ENCODE data around the gene RUNX1.
"Not testable (repeated sequence)": the region's sequence is repeated elsewhere in the genome, so short reads cannot be mapped to it uniquely, and the experiment has no call there.

RUNX1 gene

DNA sequence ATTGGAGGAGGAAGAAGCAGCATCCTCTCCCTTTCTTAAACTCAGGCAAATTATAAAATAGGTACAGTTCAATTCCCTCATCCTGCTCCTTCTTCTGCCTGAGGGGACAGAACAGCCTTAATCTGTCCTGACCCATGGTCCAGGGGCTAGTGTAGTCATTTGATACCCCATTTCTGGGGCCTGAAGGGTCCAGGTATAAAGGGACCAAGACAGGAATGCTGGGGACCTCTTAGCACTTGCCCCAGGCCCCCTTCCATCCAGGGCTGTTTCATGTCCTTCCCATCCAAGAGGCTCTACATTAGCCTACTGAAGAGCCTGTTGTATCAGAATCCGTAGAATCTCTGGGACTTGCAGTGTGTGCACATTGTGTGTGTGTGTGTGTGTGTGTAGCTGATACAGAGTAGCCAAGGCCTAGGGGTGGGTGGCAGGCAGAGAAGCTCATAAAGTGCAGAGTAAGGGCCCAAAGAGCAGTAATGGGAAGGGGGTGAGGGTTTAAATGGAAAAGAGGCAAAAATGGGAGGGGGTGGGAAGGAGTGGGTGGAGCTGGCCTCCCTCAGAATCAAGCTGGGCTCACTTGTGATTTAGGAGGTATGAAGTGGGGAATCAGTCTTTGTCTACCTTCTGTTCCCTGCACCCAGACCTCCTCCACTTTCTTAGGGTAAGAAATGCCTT is 32.4 kb downstream of the RUNX1 start:
- no peak for DNase-seq (ENCODE audit: low read depth)

DNA sequence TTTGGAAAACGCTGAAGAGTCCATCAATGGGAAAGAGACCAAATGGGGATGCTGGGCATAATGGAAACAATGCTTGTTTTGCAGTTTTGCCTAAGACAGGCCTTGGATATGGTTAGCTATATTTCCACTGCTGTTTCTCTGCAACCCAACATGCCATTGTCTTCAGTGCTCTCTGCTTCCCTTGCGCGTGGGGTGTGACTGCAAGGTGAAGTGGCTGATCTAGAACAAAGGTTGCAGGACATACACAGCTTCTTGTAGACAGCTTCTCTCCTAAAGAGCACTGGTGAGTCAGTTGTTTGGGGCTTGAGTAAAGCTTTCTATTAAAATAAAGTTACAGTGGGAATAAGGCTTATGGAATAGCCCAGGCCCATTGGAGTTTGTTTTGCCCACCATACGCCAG is 33.0 kb downstream of the RUNX1 start:
- no peak for DNase-seq (ENCODE audit: low read depth)

DNA sequence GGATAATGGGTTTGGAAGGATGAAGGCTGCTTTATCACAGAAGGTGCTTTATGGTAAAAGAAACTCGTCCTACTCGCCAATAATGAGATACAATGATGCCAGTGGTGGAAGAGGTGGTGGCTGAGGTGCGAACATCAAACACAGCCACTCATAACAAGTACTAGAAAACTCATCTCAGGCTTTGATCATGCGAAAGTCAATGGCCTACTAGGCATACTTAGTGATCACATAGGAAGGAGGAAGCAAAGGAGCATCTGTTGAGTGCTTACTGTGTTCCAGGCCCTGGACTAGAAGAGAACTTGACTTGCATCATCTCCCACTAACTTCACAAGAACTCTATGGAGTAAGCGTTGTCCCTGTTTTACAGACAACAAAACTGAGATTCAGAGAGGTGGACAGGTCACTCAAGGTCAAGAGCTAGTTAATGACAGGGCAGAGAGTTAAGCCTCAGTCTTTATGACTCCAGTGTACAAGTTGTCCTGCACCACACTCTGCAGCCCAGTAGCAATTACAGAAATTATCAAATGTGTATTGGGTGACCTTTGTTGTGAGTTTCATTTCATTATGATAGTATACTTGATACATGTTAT is 33.6 kb downstream of the RUNX1 start:
- DNase-seq (ENCODE audit: low read depth), result no peak

DNA sequence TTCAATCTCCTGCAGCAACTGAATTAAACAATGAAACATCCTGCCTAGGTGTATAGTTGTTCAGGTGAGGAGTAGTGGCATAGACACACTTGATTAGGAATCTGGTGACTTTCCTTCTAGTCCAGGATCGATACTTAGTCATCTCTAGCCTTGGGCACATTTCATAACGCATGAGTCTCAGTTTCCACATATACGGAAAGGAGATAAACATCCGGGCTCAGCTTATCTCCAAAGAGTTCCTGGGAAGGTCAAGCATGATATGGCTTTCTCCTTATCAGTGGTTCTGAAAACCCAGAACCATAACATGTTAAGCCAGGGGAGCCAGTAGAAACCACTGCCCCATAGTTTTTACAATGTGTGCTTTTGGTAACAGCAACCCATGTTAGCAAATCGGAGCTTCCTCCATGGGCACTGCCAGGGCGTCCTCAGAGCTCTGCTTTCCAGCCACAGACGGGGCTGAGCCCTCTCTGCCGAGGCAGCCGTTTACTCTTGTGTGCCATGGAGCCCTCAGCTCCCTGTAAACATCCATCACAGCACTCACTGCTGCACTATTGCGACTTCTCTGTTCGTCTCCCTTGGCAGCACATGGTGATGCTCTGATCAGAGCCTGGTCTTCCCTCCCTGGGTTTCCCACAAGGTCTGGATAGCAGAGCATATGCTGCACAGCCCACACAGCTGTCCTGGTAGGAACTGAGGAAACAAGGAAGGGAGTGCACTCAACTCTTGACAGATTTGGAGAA is 34.6 kb downstream of the RUNX1 start:
- DNase-seq (ENCODE audit: low read depth), result no peak

DNA sequence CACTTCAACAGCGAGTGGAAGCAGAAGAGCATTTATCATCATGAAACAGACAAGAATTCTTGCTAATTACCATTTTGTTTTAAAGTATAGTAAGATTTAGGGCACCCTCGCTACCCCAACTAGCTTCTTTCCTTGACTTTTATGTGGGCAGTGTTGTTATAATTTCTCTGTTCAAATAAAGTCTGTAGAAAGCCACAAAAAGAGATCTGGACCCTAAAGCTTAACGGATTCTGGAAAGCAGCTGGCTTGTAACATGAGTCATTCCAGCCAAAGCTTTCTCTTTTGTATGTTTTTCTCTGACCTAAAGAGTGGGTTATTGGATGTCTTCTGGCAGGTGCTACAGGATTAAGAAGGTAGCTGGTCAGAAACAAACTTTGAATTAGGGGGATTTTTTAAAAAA is 37.4 kb downstream of the RUNX1 start:
- no peak for DNase-seq (ENCODE audit: low read depth)

DNA sequence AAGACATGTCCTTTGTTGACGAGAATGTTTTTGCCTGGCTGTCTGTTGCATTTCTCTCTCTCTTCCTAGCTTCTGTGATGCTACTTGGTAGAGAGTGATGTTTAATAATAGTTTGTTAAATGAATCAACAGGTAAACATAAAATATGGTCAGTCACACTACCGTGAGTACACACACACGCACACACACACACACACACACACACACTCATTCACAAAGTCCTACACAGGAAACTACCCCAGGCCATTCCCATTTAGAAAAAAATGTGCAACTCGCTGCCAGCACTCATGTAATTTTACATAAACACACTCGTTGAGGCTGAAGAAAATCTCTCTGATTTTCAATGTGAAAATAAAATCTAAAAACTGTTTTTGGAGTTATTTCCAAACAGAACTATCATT is 38.7 kb downstream of the RUNX1 start:
- DNase-seq (ENCODE audit: low read depth), result no peak

DNA sequence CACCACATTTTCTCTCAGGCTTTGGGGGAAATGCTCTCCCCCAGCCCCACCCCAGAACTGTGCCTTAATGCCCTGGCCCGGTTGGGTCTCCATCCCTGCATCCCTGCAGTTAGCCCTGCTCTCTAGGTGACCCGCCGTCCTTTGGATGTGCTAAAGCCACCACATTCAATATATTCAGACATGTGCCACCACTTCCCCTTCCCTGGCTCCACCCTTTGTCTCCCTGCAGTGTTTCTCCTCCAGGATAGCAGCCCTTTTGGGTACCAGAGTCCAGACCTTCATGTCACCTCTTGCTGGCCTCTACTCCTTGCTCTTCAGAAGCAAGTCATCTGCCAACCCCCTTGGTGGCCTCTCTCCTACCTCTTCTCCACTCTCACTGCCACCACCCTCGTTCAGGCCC is 41.8 kb downstream of the RUNX1 start:
- no peak for DNase-seq (ENCODE audit: low read depth)

DNA sequence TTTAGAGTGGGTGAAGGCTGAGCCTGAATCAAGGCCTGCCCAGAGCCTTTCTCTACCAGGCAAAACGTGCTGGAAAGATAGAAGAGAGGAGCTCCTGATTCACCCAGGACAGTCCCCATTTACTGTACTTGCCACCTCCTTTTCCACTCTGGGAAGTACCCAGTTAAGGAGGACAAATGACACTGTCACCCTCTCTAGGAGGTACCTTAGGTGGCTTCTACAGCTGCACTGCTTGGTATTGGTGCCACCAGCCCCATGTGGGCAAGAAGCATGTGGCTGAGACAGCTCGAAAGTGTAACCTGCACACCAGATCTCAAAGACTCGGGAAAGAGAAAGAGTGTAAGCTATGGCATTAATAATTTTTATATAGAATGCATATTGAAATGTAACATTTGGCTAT is 42.3 kb downstream of the RUNX1 start:
- no peak for DNase-seq (ENCODE audit: low read depth)

DNA sequence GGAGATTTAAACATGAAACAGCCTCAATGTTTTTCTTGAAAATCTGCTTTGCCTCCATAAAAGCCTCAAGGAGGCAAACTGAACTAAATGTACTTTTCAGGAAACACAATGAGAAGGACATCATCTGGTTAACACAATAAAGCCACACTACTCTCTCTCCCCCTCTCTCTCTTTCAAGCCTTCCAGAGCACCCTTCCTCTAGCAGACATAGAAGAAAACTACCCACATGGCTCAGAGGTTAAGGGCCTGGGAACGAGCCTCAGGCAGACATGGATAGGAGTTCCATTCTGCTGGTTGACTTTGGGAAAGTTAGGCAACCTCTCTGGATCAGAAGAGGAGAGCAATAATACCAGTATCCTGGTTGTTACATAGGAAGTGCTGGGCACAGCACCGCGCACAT is 42.9 kb downstream of the RUNX1 start:
- no peak for DNase-seq (ENCODE audit: low read depth)

DNA sequence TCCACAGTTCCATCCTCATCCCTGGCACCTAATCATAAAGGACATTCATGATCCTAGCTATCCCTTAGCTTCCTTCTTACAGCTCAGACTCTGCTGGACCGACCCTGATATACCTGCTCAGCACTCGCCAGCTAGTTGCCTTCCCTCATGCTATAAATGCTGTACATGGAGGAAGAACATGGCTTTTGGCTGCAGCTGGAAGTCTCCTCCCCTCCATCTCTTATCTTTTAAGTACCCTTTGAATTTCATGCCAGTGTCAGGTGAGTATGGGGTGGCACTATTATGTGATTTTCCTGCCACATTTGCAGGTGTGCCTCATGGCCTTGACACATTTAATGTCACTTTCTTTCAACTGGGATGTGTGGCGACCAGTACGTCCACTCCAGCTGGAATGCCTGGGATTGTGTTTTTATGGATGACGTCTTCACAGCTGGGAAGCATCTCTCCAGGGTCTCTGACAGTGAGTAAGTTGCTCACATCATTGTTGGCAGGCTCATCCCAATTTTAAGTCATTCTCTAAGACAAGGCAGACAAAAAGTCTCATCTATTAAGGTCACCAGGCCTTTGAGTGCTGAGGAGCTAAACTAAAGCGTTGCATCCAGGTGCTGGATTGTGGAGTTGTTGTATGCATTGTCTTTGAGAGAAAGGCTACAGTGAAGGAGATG is 43.4 kb downstream of the RUNX1 start:
- no peak for DNase-seq (ENCODE audit: low read depth)

DNA sequence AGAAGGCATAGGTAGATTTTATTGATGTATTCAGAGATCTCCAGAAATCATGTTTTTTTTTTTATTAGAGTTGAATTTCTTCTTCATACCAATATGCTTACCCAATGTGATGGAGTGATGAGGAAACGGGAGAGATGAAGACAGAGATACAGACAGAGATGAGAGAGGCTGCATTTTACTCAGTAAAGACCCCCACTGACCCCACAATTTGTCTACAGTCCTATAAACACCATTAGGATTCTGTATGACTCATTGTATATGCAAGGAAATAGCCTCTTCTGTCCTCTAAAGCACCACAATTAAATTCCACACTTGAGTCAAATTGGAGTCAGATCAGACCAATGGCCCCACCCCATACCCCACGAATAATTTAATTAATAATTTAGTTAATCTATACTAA is 44.0 kb downstream of the RUNX1 start:
- no peak for DNase-seq (ENCODE audit: low read depth)

DNA sequence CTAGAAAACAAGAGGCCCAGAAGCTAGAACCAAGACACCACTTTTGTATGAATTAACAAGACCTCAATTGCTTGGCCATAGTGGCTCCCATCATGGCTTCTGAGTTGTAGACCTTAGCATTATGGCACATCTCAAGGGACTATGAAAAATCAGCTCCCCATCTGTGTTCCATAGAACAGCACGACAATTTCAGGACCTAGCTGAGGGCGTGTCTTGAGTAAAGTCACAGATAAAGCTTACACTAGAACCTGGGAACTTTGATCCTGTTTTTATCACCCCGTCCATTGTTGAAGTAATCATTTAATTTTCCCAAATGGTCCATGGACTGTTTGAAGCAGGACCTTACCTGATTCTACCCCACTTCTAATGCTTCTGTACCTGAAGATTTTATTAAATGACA is 44.8 kb downstream of the RUNX1 start:
- no peak for DNase-seq (ENCODE audit: low read depth)

DNA sequence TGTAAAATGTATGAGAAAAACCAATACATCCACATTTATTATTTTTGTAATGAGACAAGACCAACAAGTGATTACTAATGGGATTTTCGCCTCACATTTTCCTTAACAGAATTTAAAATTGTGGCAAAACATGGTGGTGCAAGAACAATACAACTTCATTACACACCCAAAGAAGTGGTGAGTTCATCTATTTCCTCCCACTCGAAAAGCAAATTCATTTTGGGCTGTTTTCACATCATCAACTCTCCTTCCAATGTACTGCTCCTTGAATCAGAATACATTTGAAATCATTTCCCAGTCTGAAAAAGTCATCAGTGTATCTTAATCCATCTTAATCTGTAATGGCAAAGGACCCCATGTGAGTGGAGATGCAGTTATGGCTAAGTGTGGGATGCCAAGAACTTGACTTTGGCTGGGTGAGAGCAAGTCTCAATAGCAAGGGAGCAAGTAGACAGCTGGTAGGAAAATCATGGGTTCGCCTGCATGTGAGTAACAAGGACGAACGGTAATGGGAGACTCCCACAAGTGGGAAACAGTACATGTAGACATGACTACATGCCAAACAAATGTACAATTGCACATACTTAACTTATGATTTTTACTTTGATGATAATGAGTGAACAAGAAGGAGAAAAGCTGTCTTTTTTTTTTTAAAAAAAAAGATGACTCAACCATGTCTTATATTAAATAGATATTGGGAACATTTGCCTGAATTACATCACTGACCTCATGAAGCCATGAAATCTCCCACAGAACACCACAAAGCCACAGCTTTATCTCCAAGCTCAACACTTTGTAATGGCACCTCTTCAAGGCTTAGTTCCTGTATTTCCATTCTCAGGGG is 46.0 kb downstream of the RUNX1 start:
- no peak for DNase-seq (ENCODE audit: low read depth)

DNA sequence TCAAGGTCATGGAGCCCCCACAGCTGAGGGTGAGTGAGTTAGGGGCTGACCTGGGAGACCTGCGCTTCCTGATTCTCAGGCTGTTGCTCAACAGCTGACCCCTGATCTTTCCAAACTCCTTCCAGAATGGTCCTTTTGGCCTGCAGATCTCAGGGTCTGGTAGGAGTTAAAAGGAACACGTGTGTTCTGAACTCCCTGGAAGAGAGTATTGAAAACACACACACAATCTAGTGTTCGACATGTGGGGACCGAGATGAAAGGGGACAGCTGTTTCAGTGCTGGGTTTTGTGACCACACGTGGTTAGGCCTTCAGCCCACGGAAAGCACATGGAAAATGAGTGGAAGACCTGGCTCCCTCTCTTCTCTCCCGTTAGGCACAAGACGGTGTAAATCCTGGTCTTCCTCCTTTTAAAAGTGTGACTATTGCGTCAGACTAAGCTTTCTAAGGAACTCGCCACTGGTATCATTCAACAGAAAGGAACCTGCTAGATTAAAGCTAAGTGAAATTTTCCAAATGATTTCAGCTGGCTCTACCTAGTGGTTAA is 49.6 kb downstream of the RUNX1 start:
- no peak for DNase-seq (ENCODE audit: low read depth)

DNA sequence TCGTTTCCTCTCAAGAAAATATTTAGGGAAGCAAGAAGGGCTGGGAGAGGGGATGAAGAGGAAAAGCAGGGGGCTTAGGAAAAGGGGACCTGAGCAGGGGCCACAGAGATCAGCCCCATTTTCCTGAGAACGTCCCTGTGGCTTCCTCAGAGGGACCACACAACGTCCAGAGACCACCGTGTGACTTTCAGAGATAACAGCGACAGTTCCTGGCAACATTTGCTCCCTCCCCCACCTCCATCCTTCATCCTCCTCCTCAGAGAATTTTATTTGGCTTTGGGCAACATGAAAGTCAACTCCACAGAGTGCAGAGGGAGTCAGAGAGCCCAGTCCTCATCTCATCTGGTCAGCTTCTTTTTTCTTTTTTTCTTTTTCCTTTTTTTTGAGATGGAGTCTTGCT is 50.9 kb downstream of the RUNX1 start:
- no peak for DNase-seq (ENCODE audit: low read depth)

DNA sequence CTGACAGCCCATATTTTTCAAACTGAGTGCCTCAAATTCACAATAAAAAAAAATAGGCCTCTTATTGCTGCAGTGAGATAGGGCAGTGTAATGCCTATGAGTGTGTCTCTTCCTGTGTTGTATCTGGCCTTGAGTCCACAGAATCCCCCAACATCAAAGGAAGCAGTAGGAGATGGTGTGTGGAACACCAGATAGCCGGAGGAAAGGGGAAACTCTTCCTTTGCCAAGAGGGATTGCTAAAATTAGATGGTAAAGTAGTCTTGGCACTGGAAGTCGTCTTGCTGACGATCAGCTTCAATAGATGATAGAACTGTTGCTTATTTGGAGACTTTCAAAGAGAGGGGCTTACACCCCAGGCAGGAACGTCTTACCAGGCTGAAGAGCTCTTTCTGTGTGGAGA is 51.8 kb downstream of the RUNX1 start:
- no peak for DNase-seq (ENCODE audit: low read depth)

DNA sequence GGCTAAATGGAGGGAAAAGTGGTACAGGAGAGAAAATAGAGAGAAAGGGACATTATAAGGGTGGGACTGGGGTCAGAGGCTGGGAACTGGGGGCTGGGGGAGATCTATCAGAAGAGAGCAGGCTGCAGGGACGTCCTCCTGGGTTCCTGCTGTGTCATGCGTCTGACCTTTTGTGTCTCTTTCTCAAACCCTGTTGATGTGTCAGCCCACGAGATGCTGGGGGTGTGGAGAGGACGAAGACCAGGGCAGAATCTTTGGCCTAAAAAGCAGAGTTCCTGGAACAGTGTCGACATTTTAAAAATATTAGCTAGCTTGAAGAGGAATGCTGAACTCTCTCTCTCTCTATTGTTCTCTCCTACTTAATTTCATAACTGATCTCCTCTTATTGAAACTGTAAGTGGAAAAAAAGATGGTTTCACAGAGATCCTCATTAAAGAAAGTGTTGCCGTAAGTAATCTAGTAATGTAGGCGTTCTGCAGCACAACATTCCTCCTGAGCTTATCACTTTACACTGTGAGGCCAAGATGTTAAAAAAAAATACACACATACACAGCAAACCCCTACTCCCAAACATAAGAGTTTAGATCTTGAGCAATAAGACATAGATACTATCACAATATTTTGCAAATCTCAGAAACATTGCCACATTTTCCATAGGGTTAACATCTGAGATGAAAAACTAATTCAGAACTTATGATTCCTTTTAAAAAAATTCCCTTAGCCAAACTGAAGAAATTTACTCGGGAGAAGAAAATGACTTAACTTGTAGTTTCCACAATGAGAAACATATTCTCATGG is 52.6 kb downstream of the RUNX1 start:
- DNase-seq (ENCODE audit: low read depth), result no peak

DNA sequence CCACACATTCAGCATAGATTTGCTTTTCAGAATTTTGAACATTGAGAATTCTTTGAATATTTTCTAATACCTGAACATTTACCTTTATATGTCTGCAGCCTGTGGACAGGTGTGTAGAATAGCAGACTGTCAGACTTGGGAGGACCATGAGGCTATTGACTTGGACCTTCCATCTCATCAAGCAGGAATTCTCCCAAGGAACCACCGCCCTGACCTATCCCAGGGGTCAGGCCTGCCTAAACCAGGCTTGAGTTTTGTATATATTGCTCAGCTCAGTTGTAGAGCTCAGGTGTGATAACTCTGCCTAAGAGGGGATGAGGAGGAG is 53.2 kb downstream of the RUNX1 start:
- no peak for DNase-seq (ENCODE audit: low read depth)

DNA sequence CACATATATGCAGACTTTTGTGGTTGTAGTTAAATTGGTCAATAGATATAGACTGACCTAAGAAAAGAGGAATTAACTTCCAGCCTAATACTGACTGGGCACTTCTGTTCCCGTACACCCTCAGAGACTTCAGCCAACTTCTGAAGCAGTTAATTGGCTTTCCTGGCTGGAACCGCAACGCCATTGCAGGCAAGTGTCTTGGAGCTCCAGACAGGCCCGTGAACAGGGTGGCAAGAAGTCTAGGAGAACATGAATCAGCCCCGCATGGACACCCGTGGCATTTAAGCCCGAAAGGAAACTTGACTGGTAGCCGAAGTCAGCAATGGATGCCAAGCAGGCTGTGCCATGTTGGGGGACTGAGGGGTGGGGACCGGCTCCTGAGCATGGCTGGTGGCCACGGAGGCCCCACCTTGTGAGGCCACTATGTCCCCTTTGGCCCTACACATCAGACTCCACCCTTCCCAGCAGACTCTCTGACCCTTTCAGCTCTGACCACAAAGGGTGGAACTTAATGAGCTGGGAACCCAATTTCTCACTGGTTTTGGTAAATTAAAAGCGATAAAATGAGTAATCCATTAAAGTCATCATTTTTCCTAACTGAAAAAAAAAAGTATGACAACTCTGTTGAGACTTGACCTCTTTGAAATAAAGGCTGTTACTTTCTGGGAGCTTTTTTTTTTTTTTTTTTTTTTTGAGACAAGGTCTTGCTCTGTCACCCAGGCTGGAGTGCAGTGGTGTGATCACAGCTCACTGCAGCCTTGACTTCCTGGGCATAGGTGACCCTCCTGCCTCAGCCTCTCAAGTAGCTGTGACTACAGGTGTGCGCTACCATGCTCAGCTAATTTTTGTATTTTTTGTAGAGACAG is 54.1 kb downstream of the RUNX1 start:
- DNase-seq (ENCODE audit: low read depth), result no peak

DNA sequence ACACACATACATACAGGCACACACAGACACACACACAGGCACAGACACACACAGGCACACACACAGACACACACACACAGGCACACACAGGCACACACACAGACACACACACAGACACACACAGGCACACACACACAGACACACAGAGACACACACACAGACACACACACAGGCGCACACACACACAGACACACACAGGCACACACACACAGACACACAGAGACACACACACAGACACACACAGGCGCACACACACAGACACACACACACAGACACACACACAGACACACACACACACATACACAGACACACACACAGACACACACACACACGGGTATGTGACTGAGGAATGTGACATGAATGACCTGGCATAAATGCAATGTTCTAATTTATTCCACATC is 55.6 kb downstream of the RUNX1 start:
- DNase-seq (ENCODE audit: low read depth), result not testable (repeated sequence)

Measured in stimulated activated CD8-positive, alpha-beta memory T cell treated with anti-CD3 and anti-CD28 coated beads, Interleukin-12 subunit alpha, Interleukin-12 subunit beta, amount 100 ng/mL, for 4 hours (primary cell).